Stimulated activated CD8-positive, alpha-beta memory T cell treated with anti-CD3 and anti-CD28 coated beads, Interleukin-7, amount 100 ng/mL, for 48 hours (primary cell): ENCODE data around the gene CLEC16A.

Source experiments
- DNase-seq, 2 donors: peaks; one replicate each; pipeline ENCODE4 v3.0.0-alpha.2; 2020; ENCODE audit warnings: low read depth in 1 of 2; ENCODE audit errors: extremely low read depth in 1 of 2

The CLEC16A gene

GRCh38 chr16:11056090-11056992, 112.0 kb downstream of the CLEC16A start:
- DNase-seq: no peak

- no peak for DNase-seq
These were observed 112.8 kb downstream of the CLEC16A start for GRCh38 chr16:11056993-11057649.

- DNase-seq: no peak
These were observed 113.5 kb downstream of the CLEC16A start for GRCh38 chr16:11057711-11058345.

GRCh38 chr16:11058832-11059231, 114.5 kb downstream of the CLEC16A start:
- no peak for DNase-seq

GRCh38 chr16:11059588-11059987, 115.2 kb downstream of the CLEC16A start:
- DNase-seq: no peak

GRCh38 chr16:11060364-11060763, 116.0 kb downstream of the CLEC16A start:
- no peak for DNase-seq

- no peak for DNase-seq
These were observed 116.5 kb downstream of the CLEC16A start for GRCh38 chr16:11060842-11061241.

- DNase-seq: no peak
These were observed 117.4 kb downstream of the CLEC16A start for GRCh38 chr16:11061629-11062270.

- DNase-seq: no peak
These were observed 119.3 kb downstream of the CLEC16A start for GRCh38 chr16:11063448-11064201.

GRCh38 chr16:11064202-11064540, 119.8 kb downstream of the CLEC16A start:
- no peak for DNase-seq

GRCh38 chr16:11064851-11065250, 120.5 kb downstream of the CLEC16A start:
- no peak for DNase-seq

- no peak for DNase-seq
These were observed 122.0 kb downstream of the CLEC16A start for GRCh38 chr16:11066261-11066870.

GRCh38 chr16:11067266-11067665, 122.9 kb downstream of the CLEC16A start:
- no peak for DNase-seq

GRCh38 chr16:11067697-11068141, 123.4 kb downstream of the CLEC16A start:
- no peak for DNase-seq

- no peak for DNase-seq
These were observed 127.5 kb downstream of the CLEC16A start for GRCh38 chr16:11071829-11072228.

- DNase-seq: no peak
These were observed 128.2 kb downstream of the CLEC16A start for GRCh38 chr16:11072420-11073153.

GRCh38 chr16:11073407-11073999, 129.1 kb downstream of the CLEC16A start:
- DNase-seq: no peak

- DNase-seq: no peak
These were observed 129.8 kb downstream of the CLEC16A start for GRCh38 chr16:11074131-11074530.

- DNase-seq: no peak
These were observed 130.8 kb downstream of the CLEC16A start for GRCh38 chr16:11075163-11075562.
